ENCODE data around the gene ZNF418. TPM values are rescaled to one million over a fixed set of nuclear protein-coding genes. Genes with fewer than 3 reads are reported as not detected.

The ZNF418 gene
- total and polyA plus RNA-seq, 2 of the 13 experiments (the other 11 are each of a cell fraction or from before 2014, with no cell fraction given) = 0.07 to 0.27 TPM

DNA sequence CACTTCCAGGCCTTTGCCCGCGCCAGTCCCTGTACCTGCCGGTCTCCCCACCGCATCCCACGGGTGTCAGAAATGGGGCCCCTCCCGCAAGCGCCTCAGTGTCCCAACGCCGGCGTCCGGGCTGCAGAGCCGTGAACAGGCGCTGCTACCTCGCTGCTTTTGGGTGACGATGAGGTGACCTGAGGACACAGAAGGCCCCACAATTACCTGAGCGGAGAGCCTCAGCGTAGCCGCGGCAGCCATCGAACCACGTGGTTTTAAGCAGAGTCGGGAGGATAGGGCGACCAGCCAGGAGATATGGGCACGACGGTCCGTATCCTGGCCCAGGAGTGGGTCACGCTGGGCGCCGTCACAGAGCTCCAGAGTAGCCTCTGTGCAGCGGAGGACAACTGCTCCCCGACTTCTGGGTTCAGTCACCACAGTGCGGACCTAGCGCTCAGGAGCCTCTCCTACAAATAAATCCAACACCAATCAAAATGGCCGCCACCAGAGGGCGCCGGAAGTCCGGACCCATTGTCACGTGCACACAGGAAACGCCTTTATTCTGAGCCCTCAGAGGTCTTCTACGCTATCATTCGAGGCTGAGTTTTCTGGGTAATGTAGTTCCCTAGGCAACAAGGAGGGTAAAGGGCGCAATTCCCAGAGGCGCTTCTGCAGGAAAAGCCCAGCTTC is 46.5 kb downstream of the ZNF418 start, which contains the start of gene ZNF814 (continued):
- TF ChIP-seq, protein P1, sequence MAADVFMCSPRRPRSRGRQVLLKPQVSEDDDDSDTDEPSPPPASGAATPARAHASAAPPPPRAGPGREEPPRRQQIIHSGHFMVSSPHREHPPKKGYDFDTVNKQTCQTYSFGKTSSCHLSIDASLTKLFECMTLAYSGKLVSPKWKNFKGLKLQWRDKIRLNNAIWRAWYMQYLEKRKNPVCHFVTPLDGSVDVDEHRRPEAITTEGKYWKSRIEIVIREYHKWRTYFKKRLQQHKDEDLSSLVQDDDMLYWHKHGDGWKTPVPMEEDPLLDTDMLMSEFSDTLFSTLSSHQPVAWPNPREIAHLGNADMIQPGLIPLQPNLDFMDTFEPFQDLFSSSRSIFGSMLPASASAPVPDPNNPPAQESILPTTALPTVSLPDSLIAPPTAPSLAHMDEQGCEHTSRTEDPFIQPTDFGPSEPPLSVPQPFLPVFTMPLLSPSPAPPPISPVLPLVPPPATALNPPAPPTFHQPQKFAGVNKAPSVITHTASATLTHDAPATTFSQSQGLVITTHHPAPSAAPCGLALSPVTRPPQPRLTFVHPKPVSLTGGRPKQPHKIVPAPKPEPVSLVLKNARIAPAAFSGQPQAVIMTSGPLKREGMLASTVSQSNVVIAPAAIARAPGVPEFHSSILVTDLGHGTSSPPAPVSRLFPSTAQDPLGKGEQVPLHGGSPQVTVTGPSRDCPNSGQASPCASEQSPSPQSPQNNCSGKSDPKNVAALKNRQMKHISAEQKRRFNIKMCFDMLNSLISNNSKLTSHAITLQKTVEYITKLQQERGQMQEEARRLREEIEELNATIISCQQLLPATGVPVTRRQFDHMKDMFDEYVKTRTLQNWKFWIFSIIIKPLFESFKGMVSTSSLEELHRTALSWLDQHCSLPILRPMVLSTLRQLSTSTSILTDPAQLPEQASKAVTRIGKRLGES (CRISPR knock-in tag; IDR thresholded peaks at IDR 0.05; ENCODE audit: borderline replicate concordance) = no peak
- TF ChIP-seq YY1 (IDR thresholded peaks at IDR 0.05; ENCODE audit: insufficient read depth, insufficient replicate concordance, low read depth, low read length) = no peak
- no peak for TF ChIP-seq TIGD3 (CRISPR knock-in tag; IDR thresholded peaks at IDR 0.05; ENCODE audit: borderline replicate concordance)
- peak; percentile 87; the same call in 1 of the 2 replicates for TF ChIP-seq ZBTB33 (CRISPR knock-in tag; IDR thresholded peaks at IDR 0.05)
- 0 out of 2 replicates have a peak, but pooled peaks have one; percentile 10 for TF ChIP-seq STAG1 (CRISPR knock-in tag; IDR thresholded peaks at IDR 0.05)

Data from HepG2 (cell line).